HEK293 (cell line): Measurements from ENCODE around the gene HTR3B.

ENCODE experiments used
- CTCF ChIA-PET: fragments of 350-600 bp; formaldehyde crosslinking; extraction: SDS; loops from one replicate; lab custom pipeline; 2021; ENCODE audit warnings: antibody characterized with exemption; lab: Yijun Ruan, JAX
- POLR2A ChIA-PET: fragments of 300-600 bp; formaldehyde crosslinking; extraction: SDS; loops from one replicate; lab custom pipeline; 2020; ENCODE audit warnings: antibody characterized with exemption, inconsistent platforms; lab: Yijun Ruan, JAX
- H3K27ac ChIP-seq: fragments of 200-500 bp; sonication (Bioruptor generic); 2 replicates; pipeline ENCODE4 v1.5.1; 2014; ENCODE audit warnings: low read depth, low read length, control low read depth, inconsistent platforms; ENCODE audit errors: extremely low read depth
- H3K36me3 ChIP-seq, 2 experiments: fragments of 200-500 bp in 1 of 2; sonication (Bioruptor generic) in 1 of 2; 1 replicate in 1 of 2; 2 replicates in 1 of 2; pipeline ENCODE4 v1.5.1; 2014 to 2017; ENCODE audit warnings: inconsistent platforms in 2 of 2, low read length in 2 of 2; ENCODE audit not compliant: control insufficient read depth in 2 of 2, insufficient read depth in 1 of 2
- H3K4me1 ChIP-seq: fragments of 200-500 bp; sonication (Bioruptor generic); 2 replicates; pipeline ENCODE4 v1.5.1; 2014; ENCODE audit warnings: mild to moderate bottlenecking, low read length, inconsistent platforms; ENCODE audit not compliant: control insufficient read depth, insufficient read depth
- H3K4me3 ChIP-seq: 2 replicates; pipeline ENCODE4 v1.5.1; 2011; ENCODE audit warnings: low read depth, mild to moderate bottlenecking, control low read depth, low read length, moderate library complexity
- H3K9me3 ChIP-seq: fragments of 200-500 bp; sonication (Bioruptor generic); 2 replicates; pipeline ENCODE4 v1.5.1; 2014; ENCODE audit warnings: low read depth, low read length, inconsistent platforms; ENCODE audit not compliant: control insufficient read depth, insufficient read depth
- BCL11B ChIP-seq: fragments of 450-650 bp; formaldehyde crosslinking; IDR thresholded peaks from 2 replicates; pipeline ENCODE4 v1.5.1; 2016; ENCODE audit warnings: low read depth, missing biosample characterization, missing genetic modification characterization
- KLF16 ChIP-seq: fragments of 450-650 bp; formaldehyde crosslinking; IDR thresholded peaks from 2 replicates; pipeline ENCODE4 v1.5.1; 2017; ENCODE audit warnings: missing biosample characterization, missing genetic modification characterization
- MYNN ChIP-seq: fragments of 450-650 bp; formaldehyde crosslinking; IDR thresholded peaks from 2 replicates; pipeline ENCODE4 v1.5.1; 2016; ENCODE audit warnings: missing biosample characterization, missing genetic modification characterization, borderline replicate concordance
- SCRT1 ChIP-seq: fragments of 450-650 bp; formaldehyde crosslinking; IDR thresholded peaks from 2 replicates; pipeline ENCODE4 v1.5.1; 2016; ENCODE audit warnings: missing biosample characterization, missing genetic modification characterization, borderline replicate concordance
- SCRT2 ChIP-seq: fragments of 450-650 bp; formaldehyde crosslinking; IDR thresholded peaks from 2 replicates; pipeline ENCODE4 v1.5.1; 2016; ENCODE audit warnings: missing biosample characterization, missing genetic modification characterization
- ZBTB17 ChIP-seq: fragments of 450-650 bp; formaldehyde crosslinking; IDR thresholded peaks from 2 replicates; pipeline ENCODE4 v1.5.1; 2016; ENCODE audit warnings: missing biosample characterization, missing genetic modification characterization
- ZBTB21 ChIP-seq: fragments of 450-650 bp; formaldehyde crosslinking; IDR thresholded peaks from 2 replicates; pipeline ENCODE4 v1.5.1; 2017; ENCODE audit warnings: missing biosample characterization, missing genetic modification characterization
- ZIC2 ChIP-seq: fragments of 450-650 bp; formaldehyde crosslinking; IDR thresholded peaks from 2 replicates; pipeline ENCODE4 v1.5.1; 2016; ENCODE audit warnings: missing biosample characterization, missing genetic modification characterization
- ZNF121 ChIP-seq: fragments of 450-650 bp; formaldehyde crosslinking; IDR thresholded peaks from 2 replicates; pipeline ENCODE4 v1.5.1; 2016; ENCODE audit warnings: missing biosample characterization, missing genetic modification characterization
- ZNF335 ChIP-seq: fragments of 450-650 bp; formaldehyde crosslinking; conservative IDR thresholded peaks from 2 replicates; pipeline ENCODE4 v1.5.1; 2016; ENCODE audit warnings: missing biosample characterization, missing genetic modification characterization
- ZNF366 ChIP-seq: fragments of 450-650 bp; formaldehyde crosslinking; conservative IDR thresholded peaks from 2 replicates; pipeline ENCODE4 v1.5.1; 2016; ENCODE audit warnings: missing biosample characterization, missing genetic modification characterization
- ZNF48 ChIP-seq: fragments of 450-650 bp; formaldehyde crosslinking; IDR thresholded peaks from 2 replicates; pipeline ENCODE4 v1.5.1; 2016; ENCODE audit warnings: missing biosample characterization, missing genetic modification characterization
- ZNF501 ChIP-seq: fragments of 450-650 bp; formaldehyde crosslinking; IDR thresholded peaks from 2 replicates; pipeline ENCODE4 v1.5.1; 2016; ENCODE audit warnings: missing biosample characterization, missing genetic modification characterization
- ZNF544 ChIP-seq: fragments of 450-650 bp; formaldehyde crosslinking; IDR thresholded peaks from 2 replicates; pipeline ENCODE4 v1.5.0; 2017; ENCODE audit warnings: missing biosample characterization, missing genetic modification characterization
- ZNF76 ChIP-seq: fragments of 450-650 bp; formaldehyde crosslinking; IDR thresholded peaks from 2 replicates; pipeline ENCODE4; 2016; ENCODE audit warnings: low read depth, missing biosample characterization, missing genetic modification characterization, borderline replicate concordance
- ZXDB ChIP-seq: fragments of 450-650 bp; formaldehyde crosslinking; IDR thresholded peaks from 2 replicates; pipeline ENCODE4 v1.5.1; 2016; ENCODE audit warnings: missing biosample characterization, missing genetic modification characterization
- TF ChIP-seq, protein P1 (sequence below): fragments of 450-650 bp; formaldehyde crosslinking; IDR thresholded peaks from 2 replicates; pipeline ENCODE4 v1.5.1; 2017; ENCODE audit warnings: missing biosample characterization, missing genetic modification characterization

HTR3B gene

GRCh38 chr11:113875234-113876073, 29.1 kb upstream of the HTR3B start, which contains the start of gene USP28 (continued):
- TF ChIP-seq ZNF366 (tag by site-specific recombination) (peak; percentile 48; the same call in 1 of the 2 replicates), ZNF76 (tag by site-specific recombination) (peak; percentile 73; the same call in 1 of the 2 replicates), ZNF48 (no peak), ZNF501 (tag by site-specific recombination) (peak; percentile 46; the same call in 1 of the 2 replicates), ZBTB21 (no peak), KLF16 (tag by site-specific recombination) (0 out of 2 replicates have a peak, but pooled peaks have one; percentile 21), ZXDB (peak; percentile 47; the same call in 1 of the 2 replicates), ZIC2 (tag by site-specific recombination) (peak; percentile 11; the same call in 1 of the 2 replicates), BCL11B (tag by site-specific recombination) (peak; percentile 77; the same call in 1 of the 2 replicates), ZNF544 (tag by site-specific recombination) (no peak), SCRT2 (tag by site-specific recombination) (no peak), ZBTB17 (peak; percentile 63)

DNA sequence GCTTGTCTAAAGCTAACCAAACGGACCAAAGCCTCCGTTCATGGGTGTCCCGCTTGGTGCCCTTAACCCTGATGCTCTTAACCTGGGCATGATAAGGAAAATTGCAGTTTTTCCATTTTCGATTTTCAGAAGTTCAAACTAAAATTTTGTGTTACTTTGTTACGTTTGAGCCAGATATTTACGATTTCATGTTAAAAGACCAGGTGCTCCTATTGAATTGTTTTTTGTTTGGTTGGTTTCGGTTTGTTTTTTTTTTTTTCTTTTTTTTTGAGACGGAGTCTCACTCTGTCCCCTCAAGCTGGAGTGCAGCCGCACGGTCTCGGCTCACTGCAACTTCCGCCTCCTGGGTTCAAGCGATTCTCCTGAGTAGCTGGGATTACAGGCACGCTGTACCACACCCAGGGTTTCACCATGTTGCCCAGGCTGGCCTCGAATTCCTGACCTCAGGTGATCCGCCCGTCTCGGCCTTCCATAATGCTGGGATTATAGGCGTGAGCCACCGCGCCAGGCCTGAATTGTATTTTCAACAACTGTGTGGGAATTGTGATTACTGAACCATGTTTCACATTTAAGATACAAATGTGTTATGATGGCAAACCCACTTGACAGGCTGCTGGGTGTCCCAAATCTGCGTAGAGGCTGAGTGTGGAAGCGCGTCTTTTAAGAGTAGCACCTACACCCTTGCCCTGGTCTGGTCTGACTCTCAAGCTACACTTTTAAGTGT, 28.4 kb upstream of the HTR3B start:
- CTCF ChIA-PET = interaction anchor here (1.3 to 4.8 kb wide), 2 partner anchors 20 to 70 kb away, joined by 3 to 28 read pairs; no protein-coding TSS in a partner anchor
- Histone ChIP-seq H3K27ac (peak overlapping the region; percentile 71), H3K4me3 (peak overlapping the region; percentile 55), H3K36me3 (peaks cover 0 to 13% of the 10 kb centered on the region in 2 experiments; a peak in 1 of 3 replicates), H3K4me1 (no peaks in the 10 kb centered on the region), H3K9me3 (no peaks in the 10 kb centered on the region)
- POLR2A ChIA-PET = interaction anchor here (1.3 to 1.6 kb wide), 4 partner anchors 8 to 99 kb away, joined by 3 to 13 read pairs (median 6); partner anchors contain the start of gene HTR3A
- TF ChIP-seq MYNN (tag by site-specific recombination) = no peak
- TF ChIP-seq ZNF335 (tag by site-specific recombination) = peak; percentile 79

- Histone ChIP-seq H3K27ac (no peak overlapping the region), H3K9me3 (no peaks in the 10 kb centered on the region), H3K4me3 (no peak overlapping the region), H3K36me3 (peaks cover 0 to 5% of the 10 kb centered on the region in 2 experiments; a peak in 1 of 3 replicates), H3K4me1 (no peaks in the 10 kb centered on the region)
- TF ChIP-seq ZNF121 (tag by site-specific recombination) = peak; percentile 73
- TF ChIP-seq SCRT1 (tag by site-specific recombination) = 0 out of 2 replicates have a peak, but pooled peaks have one; percentile 51
- TF ChIP-seq SCRT2 (tag by site-specific recombination) = 0 out of 2 replicates have a peak, but pooled peaks have one; percentile 36
- TF ChIP-seq, protein P1, sequence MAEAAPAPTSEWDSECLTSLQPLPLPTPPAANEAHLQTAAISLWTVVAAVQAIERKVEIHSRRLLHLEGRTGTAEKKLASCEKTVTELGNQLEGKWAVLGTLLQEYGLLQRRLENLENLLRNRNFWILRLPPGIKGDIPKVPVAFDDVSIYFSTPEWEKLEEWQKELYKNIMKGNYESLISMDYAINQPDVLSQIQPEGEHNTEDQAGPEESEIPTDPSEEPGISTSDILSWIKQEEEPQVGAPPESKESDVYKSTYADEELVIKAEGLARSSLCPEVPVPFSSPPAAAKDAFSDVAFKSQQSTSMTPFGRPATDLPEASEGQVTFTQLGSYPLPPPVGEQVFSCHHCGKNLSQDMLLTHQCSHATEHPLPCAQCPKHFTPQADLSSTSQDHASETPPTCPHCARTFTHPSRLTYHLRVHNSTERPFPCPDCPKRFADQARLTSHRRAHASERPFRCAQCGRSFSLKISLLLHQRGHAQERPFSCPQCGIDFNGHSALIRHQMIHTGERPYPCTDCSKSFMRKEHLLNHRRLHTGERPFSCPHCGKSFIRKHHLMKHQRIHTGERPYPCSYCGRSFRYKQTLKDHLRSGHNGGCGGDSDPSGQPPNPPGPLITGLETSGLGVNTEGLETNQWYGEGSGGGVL (tag by site-specific recombination) = no peak
- CTCF ChIA-PET = interaction anchor here (0.7 to 4.8 kb wide), 3 partner anchors 14 to 71 kb away, joined by 3 to 28 read pairs (median 3); no protein-coding TSS in a partner anchor
- POLR2A ChIA-PET = interaction anchor here (0.7 kb wide), 1 partner anchor 188 kb away, joined by 3 read pairs; no protein-coding TSS in a partner anchor
Observed at GRCh38 chr11:113876798-113877669, 27.6 kb upstream of the HTR3B start.
